Measurements from ENCODE around the gene ZNF214. TPM values are rescaled to one million over a fixed set of nuclear protein-coding genes. Genes with fewer than 3 reads are reported as not detected.

The ZNF214 gene
- polyA plus RNA-seq, 3 donors, result not detected

DNA sequence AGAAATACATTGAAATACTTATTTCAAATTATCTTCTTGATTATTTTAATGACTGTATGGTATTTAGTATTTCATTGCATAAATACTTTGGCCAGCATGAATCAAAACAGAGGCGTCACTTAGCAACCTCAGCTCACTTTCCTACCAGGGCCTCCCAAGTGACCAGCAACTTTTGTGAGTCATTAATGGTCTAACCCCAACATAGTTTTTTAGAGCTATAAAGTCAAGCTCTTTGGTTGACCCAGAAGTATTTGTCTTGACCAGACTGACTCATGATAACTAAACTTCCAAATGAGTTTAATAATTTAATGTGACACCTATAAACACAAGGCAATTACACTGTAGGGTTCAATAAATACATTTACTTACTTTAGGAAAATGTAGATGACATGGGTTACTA lies 40.7 kb upstream of the ZNF214 start:
- intact Hi-C loops (cut with micrococcal nuclease), result no loop called here
- Histone ChIP-seq H3K36me3 (replicated peaks in 1 of 2; ENCODE audit: control insufficient read depth in 1 of 2, insufficient read depth in 2 of 2, low read length in 2 of 2) (no peaks in the 10 kb centered on the region), H3K9me3 (replicated peaks in 1 of 2; ENCODE audit: control insufficient read depth in 1 of 2, insufficient read depth in 1 of 2, low read length in 2 of 2) (no peaks in the 10 kb centered on the region), H3K27me3 (ENCODE audit: control insufficient read depth in 2 of 2, insufficient read depth in 2 of 2, low read length in 2 of 2) (no peaks in the 10 kb centered on the region), H3K4me3 (replicated peaks in 1 of 3; ENCODE audit: low read depth in 2 of 3, low read length in 3 of 3) (no peak overlapping the region), H4K20me1 (ENCODE audit: insufficient read depth, low read length) (no peaks in the 10 kb centered on the region), H3K79me2 (ENCODE audit: insufficient read depth, low read length) (no peaks in the 10 kb centered on the region), H3K9ac (ENCODE audit: insufficient read depth, low read length, poor library complexity, severe bottlenecking) (no peak overlapping the region), H3K4me1 (ENCODE audit: control insufficient read depth in 1 of 2, insufficient read depth in 2 of 2, low read length in 2 of 2) (no peaks in the 10 kb centered on the region), H2AFZ (ENCODE audit: insufficient read depth, low read depth, low read length, poor library complexity, severe bottlenecking) (no peak overlapping the region), H3K4me2 (replicated peaks; ENCODE audit: extremely low read depth, low read length, poor library complexity, severe bottlenecking) (no peak overlapping the region), H3K27ac (ENCODE audit: low read depth in 1 of 2, low read length in 2 of 2) (no peak overlapping the region)
- Mint-ChIP-seq H3K27ac (no peak overlapping the region), H3K9me3 (peaks cover 0 to 2% (median 0%) of the 10 kb centered on the region in 7 donors), H3K27me3 (ENCODE audit: low read depth in 3 of 3) (no peaks in the 10 kb centered on the region), H3K4me1 (no peaks in the 10 kb centered on the region), H3K4me3 (no peak overlapping the region), H3K36me3 (no peaks in the 10 kb centered on the region)
- no peak for DNase-seq
- TF ChIP-seq, protein P1, sequence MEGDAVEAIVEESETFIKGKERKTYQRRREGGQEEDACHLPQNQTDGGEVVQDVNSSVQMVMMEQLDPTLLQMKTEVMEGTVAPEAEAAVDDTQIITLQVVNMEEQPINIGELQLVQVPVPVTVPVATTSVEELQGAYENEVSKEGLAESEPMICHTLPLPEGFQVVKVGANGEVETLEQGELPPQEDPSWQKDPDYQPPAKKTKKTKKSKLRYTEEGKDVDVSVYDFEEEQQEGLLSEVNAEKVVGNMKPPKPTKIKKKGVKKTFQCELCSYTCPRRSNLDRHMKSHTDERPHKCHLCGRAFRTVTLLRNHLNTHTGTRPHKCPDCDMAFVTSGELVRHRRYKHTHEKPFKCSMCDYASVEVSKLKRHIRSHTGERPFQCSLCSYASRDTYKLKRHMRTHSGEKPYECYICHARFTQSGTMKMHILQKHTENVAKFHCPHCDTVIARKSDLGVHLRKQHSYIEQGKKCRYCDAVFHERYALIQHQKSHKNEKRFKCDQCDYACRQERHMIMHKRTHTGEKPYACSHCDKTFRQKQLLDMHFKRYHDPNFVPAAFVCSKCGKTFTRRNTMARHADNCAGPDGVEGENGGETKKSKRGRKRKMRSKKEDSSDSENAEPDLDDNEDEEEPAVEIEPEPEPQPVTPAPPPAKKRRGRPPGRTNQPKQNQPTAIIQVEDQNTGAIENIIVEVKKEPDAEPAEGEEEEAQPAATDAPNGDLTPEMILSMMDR (IDR thresholded peaks at IDR 0.05), result no peak
- WGBS (ENCODE audit: insufficient coverage), result no CpG with 5 or more reads among the region's 1 CpG

DNA sequence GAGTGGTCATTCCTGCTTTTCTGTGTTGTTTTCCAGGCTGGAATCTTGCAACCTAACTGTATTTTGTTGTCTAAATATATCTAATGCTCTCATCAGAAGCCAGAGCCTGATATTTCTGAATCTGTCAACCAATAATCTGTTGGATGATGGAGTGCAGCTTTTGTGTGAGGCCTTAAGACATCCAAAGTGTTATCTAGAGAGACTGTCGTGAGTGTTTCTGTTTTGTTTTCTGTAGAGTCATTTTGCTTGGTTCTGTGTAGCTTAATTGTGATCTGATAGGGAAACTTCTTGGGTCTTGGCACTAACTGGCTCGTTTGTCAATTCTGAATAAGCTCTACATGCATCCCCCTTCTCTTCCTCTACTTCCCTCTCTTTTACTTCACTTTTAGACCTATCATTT lies 37.5 kb upstream of the ZNF214 start:
- Mint-ChIP-seq H3K4me1 (no peaks in the 10 kb centered on the region), H3K27me3 (ENCODE audit: low read depth in 3 of 3) (peaks cover 0 to 1% (median 0%) of the 10 kb centered on the region in 3 donors), H3K36me3 (no peaks in the 10 kb centered on the region), H3K27ac (no peak overlapping the region), H3K4me3 (no peak overlapping the region), H3K9me3 (no peaks in the 10 kb centered on the region)
- no peak overlapping the region for H2AFZ ChIP-seq (ENCODE audit: insufficient read depth, low read depth, low read length, poor library complexity, severe bottlenecking)
- no peak overlapping the region for H3K9ac ChIP-seq (ENCODE audit: insufficient read depth, low read length, poor library complexity, severe bottlenecking)
- no peaks in the 10 kb centered on the region for H4K20me1 ChIP-seq (ENCODE audit: insufficient read depth, low read length)
- WGBS (ENCODE audit: insufficient coverage), result 100% methylated on average over 1 of the region's 2 CpGs
- DNase-seq, result no peak
- H3K4me2 ChIP-seq (replicated peaks; ENCODE audit: extremely low read depth, low read length, poor library complexity, severe bottlenecking), result no peak overlapping the region
- no peaks in the 10 kb centered on the region for H3K79me2 ChIP-seq (ENCODE audit: insufficient read depth, low read length)
- H3K36me3 ChIP-seq (replicated peaks in 1 of 2; ENCODE audit: control insufficient read depth in 1 of 2, insufficient read depth in 2 of 2, low read length in 2 of 2), result no peaks in the 10 kb centered on the region
- H3K4me3 ChIP-seq (replicated peaks in 1 of 3; ENCODE audit: low read depth in 2 of 3, low read length in 3 of 3), result no peak overlapping the region
- H3K27me3 ChIP-seq (ENCODE audit: control insufficient read depth in 2 of 2, insufficient read depth in 2 of 2, low read length in 2 of 2), result no peaks in the 10 kb centered on the region
- TF ChIP-seq, protein P1 (IDR thresholded peaks at IDR 0.05), result no peak
- no peak overlapping the region for H3K27ac ChIP-seq (ENCODE audit: low read depth in 1 of 2, low read length in 2 of 2)
- H3K9me3 ChIP-seq (replicated peaks in 1 of 2; ENCODE audit: control insufficient read depth in 1 of 2, insufficient read depth in 1 of 2, low read length in 2 of 2), result no peaks in the 10 kb centered on the region
- H3K4me1 ChIP-seq (ENCODE audit: control insufficient read depth in 1 of 2, insufficient read depth in 2 of 2, low read length in 2 of 2), result no peaks in the 10 kb centered on the region
- intact Hi-C loops (cut with micrococcal nuclease), result no loop called here
